ENCODE measurements around the gene TXN. TPM values are rescaled to one million over a fixed set of nuclear protein-coding genes. Genes with fewer than 3 reads are reported as not detected.
"Not testable (repeated sequence)": the region's sequence is repeated elsewhere in the genome, so short reads cannot be mapped to it uniquely, and the experiment has no call there.

The TXN gene
- total RNA-seq, 1 experiment from 2014 or later = 441 TPM

DNA sequence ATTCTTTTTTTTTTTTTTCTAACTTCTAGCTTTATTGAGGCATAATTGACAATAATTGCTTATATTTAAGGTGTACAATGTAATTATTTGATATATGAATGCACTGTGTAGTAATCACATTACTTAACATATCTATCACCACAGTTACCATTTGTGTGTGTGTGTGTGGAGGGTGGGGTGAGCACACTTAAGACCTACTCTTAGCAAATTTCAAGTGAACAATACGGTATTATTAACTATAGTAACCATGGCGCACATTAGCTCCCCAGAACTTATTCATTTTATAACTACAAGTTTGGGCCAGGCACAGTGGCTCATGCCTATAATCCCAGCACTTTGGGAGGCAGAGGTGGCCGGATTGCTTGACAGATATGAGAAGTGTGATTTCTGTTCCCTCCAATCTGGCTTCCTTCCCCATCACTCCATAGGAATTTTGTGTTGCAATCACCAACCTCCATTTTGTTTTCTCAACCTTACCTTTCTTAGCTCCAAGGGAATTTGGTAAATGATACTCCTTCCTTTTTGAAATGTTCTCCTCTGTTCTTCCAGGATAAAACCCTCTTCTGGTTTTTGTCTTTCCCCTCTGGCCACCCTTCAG lies 14.9 kb downstream of the TXN start:
- no peaks in the 10 kb centered on the region for H3K27me3 ChIP-seq
- H3K9me3 ChIP-seq = no peaks in the 10 kb centered on the region
- no peak overlapping the region for H3K4me3 ChIP-seq
- peaks cover 43% of the 10 kb centered on the region for H3K36me3 ChIP-seq
- DNase-seq = no peak

DNA sequence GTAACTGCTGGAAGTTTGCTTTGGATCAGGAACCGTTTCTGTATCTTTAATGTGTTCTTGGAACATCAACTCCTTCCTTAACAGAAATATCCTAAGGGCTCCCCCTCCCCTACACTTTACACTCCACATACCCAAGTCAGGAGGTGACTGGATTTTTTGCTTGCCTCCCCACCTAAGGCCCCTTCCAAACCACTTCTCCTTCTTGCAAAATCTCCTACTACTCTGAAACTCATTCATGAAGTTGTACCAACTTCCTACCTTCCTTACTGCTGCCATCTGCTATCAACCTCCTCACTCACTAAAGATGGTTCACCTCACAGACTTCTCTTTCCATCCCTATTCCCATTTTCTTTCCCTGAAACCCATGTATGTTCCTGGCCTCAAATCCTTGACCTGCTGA lies 16.1 kb downstream of the TXN start:
- no peak for DNase-seq
- no peaks in the 10 kb centered on the region for H3K27me3 ChIP-seq
- no peak overlapping the region for H3K4me3 ChIP-seq
- H3K36me3 ChIP-seq = peaks cover 34% of the 10 kb centered on the region
- H3K9me3 ChIP-seq = no peaks in the 10 kb centered on the region

DNA sequence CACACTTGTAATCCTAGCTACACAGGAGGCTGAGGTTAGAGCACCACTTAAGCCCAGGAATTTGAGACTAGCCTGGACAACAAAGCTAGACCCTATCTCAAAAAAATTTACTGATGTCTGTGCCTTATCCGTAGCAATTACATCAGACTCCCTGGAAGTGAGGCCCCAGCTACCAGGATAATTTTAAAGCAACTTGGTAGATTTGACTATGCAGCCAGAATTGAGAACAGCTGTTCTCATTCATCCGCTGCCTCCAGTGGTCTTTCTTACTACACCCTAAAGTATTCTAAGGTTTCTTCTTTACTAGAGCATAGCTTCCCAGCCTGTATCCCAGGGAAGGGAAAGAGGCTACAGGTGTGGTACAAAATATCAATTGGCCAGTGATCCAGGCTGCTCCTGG lies 28.0 kb downstream of the TXN start:
- Histone ChIP-seq H3K9me3 (no peaks in the 10 kb centered on the region), H3K27me3 (no peaks in the 10 kb centered on the region), H3K36me3 (no peaks in the 10 kb centered on the region), H3K4me3 (no peak overlapping the region)
- no peak for DNase-seq

DNA sequence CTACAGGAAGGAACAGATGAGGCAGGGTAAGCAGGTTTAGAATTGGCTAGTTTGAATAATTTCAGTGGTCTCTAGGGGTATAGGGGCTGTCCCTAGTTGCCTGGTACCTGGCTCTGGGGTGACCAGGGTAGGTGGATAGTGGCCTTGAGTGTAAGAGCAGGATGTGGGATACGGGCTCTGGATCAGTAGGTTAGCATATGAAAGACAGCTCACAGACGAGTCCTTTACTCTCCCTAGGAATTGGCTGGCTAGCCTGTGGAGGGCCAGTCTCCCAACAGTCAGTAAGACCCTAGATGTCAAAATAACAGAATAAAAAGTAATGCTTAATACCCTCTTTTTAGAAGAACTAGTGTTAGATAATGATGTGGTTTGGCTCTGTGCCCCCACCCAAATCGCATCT lies 31.7 kb downstream of the TXN start:
- Histone ChIP-seq H3K4me3 (no peak overlapping the region), H3K9me3 (no peaks in the 10 kb centered on the region), H3K27me3 (no peaks in the 10 kb centered on the region), H3K36me3 (no peaks in the 10 kb centered on the region)
- DNase-seq = no peak

DNA sequence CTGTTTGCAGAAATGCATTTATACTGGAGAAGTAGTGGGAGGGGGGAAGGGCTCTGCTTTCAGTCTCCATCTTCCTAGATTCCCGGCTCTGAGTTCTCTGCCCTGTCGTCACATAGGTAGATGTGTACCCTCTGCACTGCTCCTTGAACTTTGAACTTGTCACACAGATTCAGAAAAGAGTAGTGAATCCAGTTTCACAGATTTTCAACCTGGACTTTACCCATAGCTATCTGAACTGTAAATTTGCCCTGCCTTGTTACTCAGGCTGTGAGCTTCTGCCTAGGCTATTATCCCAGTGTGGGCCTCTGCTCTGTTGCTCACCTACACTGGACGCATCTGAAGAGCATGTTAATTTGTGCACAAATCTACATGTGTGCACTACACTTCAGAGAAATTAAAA lies 35.5 kb downstream of the TXN start:
- Histone ChIP-seq H3K4me3 (no peak overlapping the region), H3K9me3 (no peaks in the 10 kb centered on the region), H3K27me3 (no peaks in the 10 kb centered on the region), H3K36me3 (no peaks in the 10 kb centered on the region)
- no peak for DNase-seq

DNA sequence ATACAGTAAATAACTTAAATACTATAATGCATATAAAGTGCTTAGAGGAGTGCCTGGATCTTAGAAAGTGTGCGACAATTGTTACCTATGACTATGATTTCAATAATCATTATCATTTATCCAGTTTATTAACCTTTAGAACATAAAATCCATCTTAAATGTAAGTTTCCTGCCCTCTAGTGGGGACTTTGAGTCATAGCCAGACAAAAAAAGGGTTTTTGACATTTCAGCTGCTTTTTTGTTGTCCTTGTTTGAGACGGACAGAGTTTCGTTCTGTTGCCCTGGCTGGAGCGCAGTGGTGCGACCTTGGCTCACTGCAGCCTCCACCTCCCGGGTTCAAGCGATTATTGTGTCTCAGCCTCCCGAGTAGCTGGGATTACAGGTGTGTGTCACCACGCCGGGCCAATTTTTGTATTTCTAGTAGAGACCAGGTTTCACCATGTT lies 38.6 kb downstream of the TXN start:
- H3K36me3 ChIP-seq = no peaks in the 10 kb centered on the region
- no peak for DNase-seq
- H3K9me3 ChIP-seq = no peaks in the 10 kb centered on the region
- H3K4me3 ChIP-seq = 0 out of 2 replicates have a peak overlapping the region, but pooled peaks have one; percentile 14
- H3K27me3 ChIP-seq = no peaks in the 10 kb centered on the region

DNA sequence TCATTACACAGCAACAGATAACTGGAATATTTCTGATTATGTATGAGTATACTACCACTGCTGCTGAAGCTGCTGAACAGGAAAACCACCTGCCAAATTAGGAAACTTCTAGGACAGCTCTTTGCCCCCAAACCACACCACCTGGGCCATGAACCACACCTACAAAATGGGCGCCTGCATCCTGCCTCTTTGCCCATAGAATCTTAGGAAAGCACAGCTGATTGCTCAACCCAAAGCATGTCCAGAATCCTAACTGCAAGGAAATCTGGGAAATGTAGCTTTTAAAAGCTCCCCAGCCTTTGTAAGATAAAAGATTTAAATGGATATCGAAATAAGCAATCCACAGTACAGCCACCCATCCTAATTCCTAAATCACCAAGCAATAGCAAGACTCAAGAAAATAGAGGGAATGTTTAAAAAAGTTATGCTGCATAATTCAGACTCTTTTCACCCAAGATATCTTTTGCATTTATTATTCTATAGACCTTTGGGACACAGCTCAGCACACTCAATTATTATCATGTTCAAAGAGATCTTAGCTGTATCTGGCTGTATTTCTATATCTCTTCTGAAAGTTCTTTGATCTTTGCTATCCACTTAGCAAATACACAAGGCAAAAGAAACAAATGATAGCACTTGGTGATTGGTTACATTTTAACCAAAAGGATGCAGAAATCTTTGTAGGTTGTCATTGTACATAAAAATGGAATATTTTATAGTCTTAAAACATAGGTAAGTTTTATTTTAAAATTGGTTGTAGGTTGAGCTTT lies 41.5 kb downstream of the TXN start:
- no peak overlapping the region for H3K4me3 ChIP-seq
- no peaks in the 10 kb centered on the region for H3K36me3 ChIP-seq
- no peaks in the 10 kb centered on the region for H3K27me3 ChIP-seq
- no peak for DNase-seq
- no peaks in the 10 kb centered on the region for H3K9me3 ChIP-seq

DNA sequence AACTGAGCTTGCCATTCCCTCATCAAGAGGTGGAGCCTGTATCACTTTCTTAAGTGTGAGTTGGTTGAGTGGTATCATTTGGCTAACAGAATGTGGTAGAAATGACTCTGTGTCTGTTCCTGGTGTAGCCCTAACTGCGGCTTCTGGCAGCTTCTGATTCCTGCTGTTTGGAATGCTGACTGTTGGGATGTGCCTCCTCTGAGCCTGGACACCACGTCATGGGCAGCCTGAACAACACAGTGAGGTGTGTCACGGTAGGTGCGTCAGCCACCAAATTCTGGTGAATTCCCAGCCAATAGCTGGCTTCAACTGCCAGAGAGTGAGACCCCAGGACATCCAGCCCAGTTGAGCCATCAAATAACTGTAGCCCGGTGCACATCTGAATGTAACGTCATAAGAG lies 42.2 kb downstream of the TXN start:
- DNase-seq = peak; percentile 16
- Histone ChIP-seq H3K36me3 (no peaks in the 10 kb centered on the region), H3K9me3 (no peaks in the 10 kb centered on the region), H3K4me3 (no peak overlapping the region), H3K27me3 (no peaks in the 10 kb centered on the region)

DNA sequence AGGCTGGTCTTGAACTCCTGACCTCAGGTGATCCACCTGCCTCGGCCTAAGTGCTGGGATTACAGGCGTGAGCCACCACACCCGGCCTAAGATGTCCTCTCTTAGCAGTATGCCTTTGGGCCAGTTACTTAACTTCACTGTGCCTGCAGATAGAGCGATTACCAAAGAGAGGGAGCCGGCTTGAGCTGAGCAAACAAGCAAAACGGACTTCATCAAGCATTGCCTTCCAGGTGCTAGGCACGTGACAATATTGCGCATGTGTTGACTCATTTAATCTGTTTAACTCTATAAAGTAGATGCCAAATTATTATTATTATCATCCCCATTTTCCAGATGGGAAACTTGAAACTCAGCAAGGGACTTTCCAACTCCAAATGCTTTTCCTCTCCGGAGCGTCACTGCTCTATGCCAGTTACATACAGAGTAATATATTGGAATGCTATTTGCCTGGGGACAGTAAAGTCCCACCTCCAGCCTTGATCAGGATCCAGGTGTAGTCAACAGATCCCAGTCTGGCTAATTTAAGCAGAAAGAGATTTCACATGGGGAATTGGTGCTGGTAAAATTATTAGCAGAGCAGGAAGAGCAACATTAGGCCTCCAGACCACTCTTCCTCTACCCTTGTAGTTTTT lies 42.8 kb downstream of the TXN start:
- Histone ChIP-seq H3K9me3 (no peaks in the 10 kb centered on the region), H3K36me3 (no peaks in the 10 kb centered on the region), H3K4me3 (no peak overlapping the region), H3K27me3 (no peaks in the 10 kb centered on the region)
- DNase-seq = no peak

DNA sequence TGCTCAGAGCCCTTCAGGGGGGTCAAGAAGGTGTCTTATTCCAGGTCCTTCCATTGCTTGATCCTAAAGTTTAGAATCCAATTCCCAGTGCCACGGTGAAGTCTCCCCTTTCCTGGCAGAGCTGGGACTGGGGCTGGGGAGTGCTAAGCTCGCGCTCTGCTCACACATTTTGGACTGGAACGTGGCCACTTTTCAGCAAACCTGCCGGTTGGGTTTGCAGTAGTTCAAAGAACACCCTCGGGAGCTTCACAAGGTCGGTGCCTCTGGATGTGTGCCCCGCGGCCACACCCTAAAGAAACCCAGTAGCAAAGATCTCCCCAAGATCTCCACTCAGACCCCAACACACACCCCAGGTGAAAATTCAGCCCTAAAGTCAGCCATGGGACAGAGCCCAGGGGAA lies 48.3 kb downstream of the TXN start, which contains the start of gene C9orf152:
TSS of gene C9orf152 (minus strand) at position 129 of the 400 bp plus-strand sequence. CDS start 580 bp downstream, outside the sequence.
- no peaks in the 10 kb centered on the region for H3K36me3 ChIP-seq
- H3K4me3 ChIP-seq = no peak within 1 kb of the TSS

DNA sequence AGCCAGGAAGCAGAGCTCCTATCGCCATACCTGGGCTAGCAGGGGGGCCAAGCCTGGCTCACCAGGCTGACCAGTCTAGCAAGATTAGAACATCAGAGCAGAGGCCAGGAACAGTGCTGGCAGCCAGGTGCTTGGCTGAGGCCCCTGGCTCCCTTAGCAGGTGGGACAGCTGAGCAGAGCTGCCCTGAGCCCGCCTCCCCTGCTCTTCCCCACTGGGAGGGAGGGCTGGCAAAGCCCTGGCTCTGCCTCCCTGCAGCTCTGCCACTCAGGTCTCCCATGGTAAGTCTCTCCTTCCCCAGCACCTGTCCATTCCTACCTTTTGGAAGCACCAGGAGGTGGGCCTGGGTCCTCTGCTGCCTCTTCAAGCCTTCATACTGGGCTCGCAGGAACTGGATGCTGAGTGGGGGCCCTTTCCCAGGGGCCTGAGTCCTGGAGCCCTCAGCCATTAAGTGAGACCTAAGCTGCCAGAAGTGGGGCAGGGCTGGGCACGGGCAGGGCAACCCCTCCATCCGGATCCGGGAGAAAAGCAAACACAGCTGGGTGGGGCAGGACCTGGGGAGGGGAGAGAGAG lies 49.2 kb downstream of the TXN start:
- Histone ChIP-seq H3K9me3 (no peaks in the 10 kb centered on the region), H3K36me3 (no peaks in the 10 kb centered on the region), H3K4me3 (no peak overlapping the region), H3K27me3 (0 out of 2 replicates have a peak, but pooled peaks cover 2% of the 10 kb centered on the region)
- DNase-seq = no peak

More for the DNA sequence above, 48.3 kb downstream of the TXN start, which contains the start of gene C9orf152:
- Histone ChIP-seq H3K27me3 (0 out of 2 replicates have a peak, but pooled peaks cover 2% of the 10 kb centered on the region), H3K9me3 (no peaks in the 10 kb centered on the region)
- no peak for DNase-seq

DNA sequence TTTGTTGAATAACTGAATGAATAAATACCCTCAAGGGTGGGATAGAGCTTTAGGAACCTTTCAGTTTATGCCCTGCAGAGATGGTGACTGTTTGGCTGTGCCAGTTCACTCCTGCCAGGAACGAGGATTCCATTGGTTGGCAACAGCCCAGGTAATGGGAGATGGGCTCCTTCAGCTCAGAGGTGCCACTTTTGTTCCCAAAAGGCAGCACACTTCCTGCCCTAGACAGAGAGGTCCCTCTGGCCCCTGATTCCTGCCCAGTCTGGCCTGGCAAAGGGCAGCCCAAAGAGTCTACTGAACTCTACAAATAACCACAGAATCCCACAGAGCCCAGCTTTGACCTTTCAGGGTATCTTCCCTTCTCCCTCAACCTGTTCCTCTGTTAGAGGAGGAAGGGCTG lies 49.9 kb downstream of the TXN start:
- Histone ChIP-seq H3K4me3 (no peak overlapping the region), H3K9me3 (no peaks in the 10 kb centered on the region), H3K36me3 (no peaks in the 10 kb centered on the region), H3K27me3 (0 out of 2 replicates have a peak, but pooled peaks cover 2% of the 10 kb centered on the region)
- DNase-seq = no peak

DNA sequence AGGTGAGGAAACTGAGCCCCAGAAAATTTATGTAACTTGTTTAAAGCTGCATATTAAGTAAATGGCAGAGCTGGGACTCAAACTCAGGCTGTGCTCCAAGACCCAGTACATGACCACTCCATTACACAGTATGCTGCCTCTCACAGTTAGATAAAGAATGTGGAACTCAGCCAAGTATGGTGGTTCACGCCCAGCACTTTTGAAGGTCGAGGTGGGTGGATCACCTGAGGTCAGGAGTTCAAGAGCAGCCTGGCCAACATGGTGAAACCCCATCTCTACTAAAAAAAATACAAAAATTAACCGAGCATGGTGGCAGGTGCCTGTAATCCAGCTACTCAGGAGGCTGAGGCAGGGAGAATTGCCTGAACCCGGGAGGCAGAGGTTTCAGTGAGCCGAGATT lies 50.7 kb downstream of the TXN start:
- not testable (repeated sequence) for DNase-seq, H3K36me3 ChIP-seq, H3K4me3 ChIP-seq, H3K9me3 ChIP-seq, H3K27me3 ChIP-seq

DNA sequence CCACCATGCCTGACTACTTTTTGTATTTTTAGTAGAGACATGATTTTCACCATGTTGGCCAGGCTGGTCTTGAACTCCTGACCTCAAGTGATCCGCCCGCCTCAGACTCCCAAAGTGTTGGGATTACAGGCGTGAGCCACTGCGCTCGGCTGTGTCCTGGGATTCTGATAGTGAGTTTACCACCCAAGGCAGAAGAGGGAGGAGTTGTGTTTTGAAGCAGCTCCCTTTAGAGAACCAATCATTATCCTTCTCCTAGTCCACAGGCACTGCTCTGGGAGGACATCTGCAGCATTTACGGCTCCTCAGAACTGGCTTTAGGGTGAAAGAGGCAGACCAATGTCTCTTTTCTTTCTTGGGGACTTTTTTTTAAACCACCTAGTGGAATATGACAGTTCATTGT lies 54.1 kb downstream of the TXN start:
- no peaks in the 10 kb centered on the region for H3K36me3 ChIP-seq
- 0 out of 2 replicates have a peak, but pooled peaks cover 2% of the 10 kb centered on the region for H3K27me3 ChIP-seq
- H3K9me3 ChIP-seq = no peaks in the 10 kb centered on the region
- no peak overlapping the region for H3K4me3 ChIP-seq
- no peak for DNase-seq

DNA sequence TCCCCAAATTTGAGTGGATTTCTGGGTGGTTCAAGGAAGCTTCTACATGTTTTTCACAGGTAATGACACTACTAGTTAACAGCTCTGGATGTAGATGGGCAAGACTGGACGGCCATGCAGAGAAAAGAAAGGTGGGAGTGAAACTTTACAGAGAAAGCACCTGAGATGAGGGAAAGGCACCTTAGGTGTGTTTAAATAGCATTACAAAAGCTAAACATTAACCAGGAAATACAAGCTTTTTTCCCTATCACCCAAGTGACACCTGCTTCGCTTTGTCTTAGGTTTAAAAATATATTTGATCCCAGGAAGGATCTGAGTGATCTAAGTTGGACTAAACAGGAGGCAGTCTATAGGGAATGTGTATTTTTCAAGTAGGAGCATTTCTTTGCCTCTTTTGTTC lies 56.7 kb downstream of the TXN start:
- no peak for DNase-seq
- Histone ChIP-seq H3K36me3 (no peaks in the 10 kb centered on the region), H3K27me3 (no peaks in the 10 kb centered on the region), H3K4me3 (no peak overlapping the region), H3K9me3 (no peaks in the 10 kb centered on the region)

DNA sequence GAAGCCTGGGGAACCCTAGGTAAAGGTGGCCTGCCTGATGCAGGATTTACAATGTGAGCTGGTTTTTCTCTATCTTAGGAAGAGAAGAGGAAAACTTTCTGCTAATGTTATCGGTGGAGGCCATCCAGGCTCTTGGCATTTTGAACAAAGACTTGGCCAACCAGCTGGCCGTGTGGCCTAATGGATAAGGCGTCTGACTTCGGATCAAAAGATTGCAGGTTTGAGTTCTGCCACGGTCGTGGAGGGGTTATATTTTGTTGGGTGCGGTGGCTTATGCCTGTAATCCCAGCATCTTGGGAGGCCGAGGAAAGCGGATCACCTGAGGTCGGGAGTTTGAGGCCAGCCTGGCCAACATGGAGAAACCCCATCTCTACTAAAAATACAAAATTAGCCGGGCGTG lies 58.0 kb downstream of the TXN start:
- DNase-seq = no peak
- Histone ChIP-seq H3K9me3 (no peaks in the 10 kb centered on the region), H3K4me3 (no peak overlapping the region), H3K27me3 (no peaks in the 10 kb centered on the region), H3K36me3 (no peaks in the 10 kb centered on the region)

Measured in MG63 (cell line).